GM11168 (cell line): ENCODE data around the gene PDE8A.

ENCODE experiments used
- in situ Hi-C: fragments of 300-500 bp; cut with MboI; formaldehyde crosslinking; loops from one replicate; pipeline ENCODE4 v1.12.0; 2022; ENCODE audit warnings: low sequenced_read_pairs; ENCODE audit not compliant: unreplicated experiment

Gene PDE8A

GRCh38 chr15:85027421-85027820, 45.8 kb downstream of the PDE8A start:
- in situ Hi-C loops, result no loop called here

DNA sequence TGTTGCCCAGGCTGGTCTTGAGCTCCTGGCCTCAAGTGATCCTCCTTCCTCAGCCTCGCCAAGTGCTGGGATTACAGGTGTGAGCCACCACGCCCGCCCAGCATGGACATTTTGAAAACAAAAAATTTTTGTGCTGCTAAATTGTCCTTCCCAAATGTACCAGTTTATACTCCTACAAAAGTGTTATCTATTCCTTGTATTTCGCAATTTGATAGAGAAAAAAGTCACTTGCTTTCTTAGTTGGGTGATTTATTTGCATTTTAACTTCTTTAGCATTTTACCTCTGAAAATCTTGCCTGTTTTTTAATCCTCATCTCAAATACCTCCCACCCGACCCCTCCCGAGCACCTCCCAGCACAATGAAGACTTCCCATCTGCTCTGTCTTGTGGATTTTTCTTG, 46.8 kb downstream of the PDE8A start:
- in situ Hi-C loops, result no loop called here

GRCh38 chr15:85029221-85029620, 47.6 kb downstream of the PDE8A start:
- in situ Hi-C loops, result no loop called here

DNA sequence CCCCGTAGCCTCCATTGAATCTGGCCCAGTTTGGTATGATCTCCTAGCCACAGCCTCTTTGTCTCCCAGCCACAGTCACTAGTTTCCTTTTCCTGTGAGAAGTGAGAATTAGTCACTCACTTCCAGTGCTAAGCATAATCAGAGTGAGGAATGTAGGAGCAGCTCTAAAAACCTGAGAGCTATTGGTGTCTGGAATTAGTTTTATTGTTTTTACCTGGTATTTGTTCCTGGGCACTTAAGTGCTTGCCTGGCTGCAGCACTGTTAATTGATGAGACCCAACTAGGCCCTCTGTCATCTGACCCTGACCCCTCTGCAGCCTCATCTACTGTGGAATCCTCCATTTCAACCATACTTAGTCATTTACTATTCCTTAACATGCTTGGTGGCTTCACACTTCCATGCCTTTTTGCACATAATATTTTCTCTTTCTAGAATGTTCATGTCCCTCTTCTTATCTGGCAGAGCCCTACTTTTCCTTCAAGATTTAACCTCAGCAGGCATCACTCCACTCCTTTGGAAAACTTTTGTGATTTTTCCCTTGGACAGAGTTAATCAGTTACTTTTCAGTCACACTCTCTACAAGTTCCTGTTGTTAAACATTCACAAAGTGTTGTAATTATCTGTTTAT, 48.8 kb downstream of the PDE8A start:
- in situ Hi-C loops, result no loop called here

- in situ Hi-C loops, result no loop called here
Measured at GRCh38 chr15:85031086-85031943, 49.7 kb downstream of the PDE8A start.

GRCh38 chr15:85031944-85032558, 50.4 kb downstream of the PDE8A start:
- in situ Hi-C loops, result no loop called here

GRCh38 chr15:85033148-85033547, 51.5 kb downstream of the PDE8A start:
- in situ Hi-C loops, result no loop called here

DNA sequence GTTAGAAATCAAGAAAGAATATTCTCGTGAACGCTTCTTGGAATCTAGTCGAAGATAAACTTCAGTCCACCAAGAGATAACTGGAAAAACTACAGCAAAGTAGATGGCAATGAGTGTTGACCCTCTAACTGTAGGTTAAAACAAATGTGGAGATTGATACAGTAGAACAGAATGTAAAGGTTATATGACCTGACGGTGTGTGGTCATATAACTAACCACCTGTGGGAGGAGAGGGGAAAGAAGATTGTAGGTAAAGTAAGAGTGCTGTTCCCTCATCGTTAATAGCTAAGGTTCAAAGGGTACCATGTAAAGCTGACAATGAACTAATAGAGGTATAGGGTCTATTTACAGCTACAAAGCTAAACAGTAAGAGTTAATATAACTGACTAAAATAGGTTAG, 52.6 kb downstream of the PDE8A start:
- in situ Hi-C loops, result no loop called here

- in situ Hi-C loops, result no loop called here
Measured at GRCh38 chr15:85035980-85036379, 54.3 kb downstream of the PDE8A start.

- in situ Hi-C loops, result no loop called here
Measured at GRCh38 chr15:85036716-85037115, 55.1 kb downstream of the PDE8A start.

GRCh38 chr15:85037641-85038040, 56.0 kb downstream of the PDE8A start:
- in situ Hi-C loops, result no loop called here

- in situ Hi-C loops, result no loop called here
Measured at GRCh38 chr15:85041230-85041629, 59.6 kb downstream of the PDE8A start.

DNA sequence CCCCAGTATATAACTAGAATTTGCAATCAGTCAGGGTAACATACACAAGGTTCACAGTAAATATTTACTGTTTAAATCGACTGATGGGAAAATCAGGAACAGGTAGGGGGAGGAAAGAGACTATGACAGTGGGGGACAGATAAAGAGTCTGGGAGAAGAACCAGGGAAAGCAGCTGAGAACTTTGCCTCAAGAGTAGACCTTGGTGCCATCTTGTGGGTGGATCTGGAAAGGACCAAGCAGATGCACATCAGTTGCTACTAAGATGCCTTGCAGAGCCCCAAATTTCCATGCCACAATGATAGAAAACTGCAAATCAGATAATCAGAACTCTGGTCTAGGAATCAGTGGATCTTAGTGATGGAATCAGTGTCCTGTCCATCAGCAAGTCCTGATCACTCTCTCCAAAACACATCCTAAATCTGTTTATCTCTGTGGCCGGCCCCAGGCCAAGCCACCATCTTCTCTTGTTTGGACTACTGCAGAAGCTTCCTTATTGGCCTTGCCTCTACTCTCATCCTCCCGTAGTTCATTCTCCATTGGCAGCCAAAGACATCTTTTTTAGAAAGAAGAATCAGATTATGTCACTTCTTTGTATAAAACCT, 62.7 kb downstream of the PDE8A start:
- in situ Hi-C loops, result no loop called here

DNA sequence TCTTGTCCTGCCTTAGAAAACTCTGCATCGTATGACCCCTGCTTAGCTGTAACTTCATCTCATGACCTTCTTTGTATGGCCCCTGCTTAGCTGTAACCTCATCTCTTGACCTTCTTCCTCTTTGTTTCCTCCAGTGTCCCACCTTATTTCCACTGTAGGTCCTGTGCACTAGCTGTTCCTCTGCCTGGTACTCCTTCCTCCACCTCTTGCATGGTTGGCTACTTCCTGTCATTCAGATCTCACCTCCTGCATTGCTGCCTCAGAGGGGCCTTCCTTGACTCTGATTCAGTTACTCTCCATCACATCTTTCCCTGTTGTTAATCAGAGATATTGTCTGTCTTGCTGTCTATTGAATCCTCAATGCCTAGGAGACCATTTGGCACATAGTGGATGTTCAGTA, 63.2 kb downstream of the PDE8A start:
- in situ Hi-C loops, result no loop called here

DNA sequence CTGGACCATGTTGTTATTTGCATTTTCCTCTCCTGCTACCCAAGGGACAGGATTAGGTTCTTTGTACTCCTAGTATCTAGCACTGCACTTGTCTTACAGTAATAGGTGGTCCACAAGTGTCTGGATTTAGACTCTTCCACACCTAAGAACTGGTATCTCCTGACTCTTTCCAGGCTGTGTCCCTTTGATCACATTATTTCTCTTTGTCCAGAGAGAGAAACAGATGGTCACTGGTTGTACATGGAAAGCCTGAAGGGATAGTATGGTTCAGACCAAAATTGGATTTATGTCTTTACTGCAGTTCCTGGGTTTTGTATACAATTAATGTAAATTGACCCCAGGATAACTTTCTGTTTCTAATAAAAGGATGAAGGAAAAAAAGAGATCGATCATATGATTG, 64.0 kb downstream of the PDE8A start:
- in situ Hi-C loops, result no loop called here

GRCh38 chr15:85047271-85047948, 65.8 kb downstream of the PDE8A start:
- in situ Hi-C loops, result no loop called here

GRCh38 chr15:85048430-85048829, 66.8 kb downstream of the PDE8A start:
- in situ Hi-C loops, result no loop called here

GRCh38 chr15:85049805-85050204, 68.1 kb downstream of the PDE8A start:
- in situ Hi-C loops, result no loop called here

GRCh38 chr15:85059734-85060133, 78.1 kb downstream of the PDE8A start:
- in situ Hi-C loops, result no loop called here

DNA sequence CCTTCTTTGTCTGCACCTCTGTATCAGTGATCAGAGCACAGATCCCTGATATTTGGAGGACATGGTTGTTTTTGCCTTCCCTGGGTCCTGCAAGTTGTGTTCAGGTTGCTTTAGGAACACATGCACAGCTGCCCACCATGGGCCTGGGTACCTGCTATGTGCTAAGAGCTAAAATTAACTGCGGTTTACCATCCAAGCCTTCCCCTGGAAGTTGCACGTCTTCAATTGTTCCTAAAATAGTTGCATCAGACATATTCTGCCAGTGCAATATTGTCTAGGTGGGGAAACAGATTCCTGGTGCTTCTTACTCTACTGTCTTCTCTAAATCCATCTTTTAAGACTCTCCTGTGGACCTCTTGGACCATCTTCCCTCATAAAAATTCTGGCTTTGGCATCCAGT, 80.9 kb downstream of the PDE8A start:
- in situ Hi-C loops, result no loop called here
